ENCODE results near the gene CDH8. TPM values are rescaled to one million over a fixed set of nuclear protein-coding genes. Genes with fewer than 3 reads are reported as not detected.
A peak's percentile ranks its signal among the peaks of the same experiment; 100 is the strongest.

CDH8 gene
- total RNA-seq, 1 experiment from 2014 or later, result not detected

DNA sequence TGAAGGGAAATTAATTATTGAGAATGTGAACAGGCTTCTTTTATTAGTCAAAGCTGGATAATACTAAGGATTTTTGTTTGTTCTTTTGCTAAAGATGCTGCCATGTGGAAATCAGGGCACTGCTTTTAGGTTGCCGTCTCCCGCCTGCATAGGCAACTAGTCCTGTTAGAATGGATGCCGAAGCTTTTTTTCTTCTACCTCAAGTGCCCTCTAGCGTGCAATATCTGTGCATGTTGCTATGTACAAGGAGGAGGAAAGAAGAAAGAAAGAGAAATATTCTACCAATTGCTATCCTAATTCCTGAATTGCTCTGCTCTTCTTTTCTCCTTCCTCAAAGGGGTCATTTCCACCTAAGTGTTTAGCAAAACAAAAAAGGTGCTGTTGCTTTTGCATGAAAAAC is 5.2 kb upstream of the CDH8 start:
- H3F3A ChIP-seq (ENCODE audit: insufficient read depth, low read depth), result no peaks in the 10 kb centered on the region
- H4K20me1 ChIP-seq (ENCODE audit: insufficient read depth), result no peaks in the 10 kb centered on the region
- H3K27ac ChIP-seq, result no peak overlapping the region
- CTCF ChIA-PET, result no interaction called here
- H3K4me2 ChIP-seq, result no peak overlapping the region
- H3K4me3 ChIP-seq, result no peak overlapping the region
- BruUV-seq (replicated peaks), result no TSS peak
- POLR2A ChIA-PET (ENCODE audit: unreplicated experiment), result no interaction called here
- no peaks in the 10 kb centered on the region for H3K4me1 ChIP-seq (replicated peaks; ENCODE audit: insufficient read depth)
- no peaks in the 10 kb centered on the region for H3K36me3 ChIP-seq (ENCODE audit: low read depth)
- H3K79me2 ChIP-seq (ENCODE audit: low read depth), result no peaks in the 10 kb centered on the region
- H2AFZ ChIP-seq, result no peak overlapping the region
- peaks cover 6% of the 10 kb centered on the region; the same call in 1 of the 2 replicates for H3K27me3 ChIP-seq (ENCODE audit: insufficient read depth, low read depth)
- no peak for DNase-seq
- H3K9me3 ChIP-seq (ENCODE audit: insufficient read depth, low read depth), result no peaks in the 10 kb centered on the region
- intact Hi-C loops (cut with micrococcal nuclease; ENCODE audit: unreplicated experiment), result no loop called here
- TF ChIP-seq, protein P1, sequence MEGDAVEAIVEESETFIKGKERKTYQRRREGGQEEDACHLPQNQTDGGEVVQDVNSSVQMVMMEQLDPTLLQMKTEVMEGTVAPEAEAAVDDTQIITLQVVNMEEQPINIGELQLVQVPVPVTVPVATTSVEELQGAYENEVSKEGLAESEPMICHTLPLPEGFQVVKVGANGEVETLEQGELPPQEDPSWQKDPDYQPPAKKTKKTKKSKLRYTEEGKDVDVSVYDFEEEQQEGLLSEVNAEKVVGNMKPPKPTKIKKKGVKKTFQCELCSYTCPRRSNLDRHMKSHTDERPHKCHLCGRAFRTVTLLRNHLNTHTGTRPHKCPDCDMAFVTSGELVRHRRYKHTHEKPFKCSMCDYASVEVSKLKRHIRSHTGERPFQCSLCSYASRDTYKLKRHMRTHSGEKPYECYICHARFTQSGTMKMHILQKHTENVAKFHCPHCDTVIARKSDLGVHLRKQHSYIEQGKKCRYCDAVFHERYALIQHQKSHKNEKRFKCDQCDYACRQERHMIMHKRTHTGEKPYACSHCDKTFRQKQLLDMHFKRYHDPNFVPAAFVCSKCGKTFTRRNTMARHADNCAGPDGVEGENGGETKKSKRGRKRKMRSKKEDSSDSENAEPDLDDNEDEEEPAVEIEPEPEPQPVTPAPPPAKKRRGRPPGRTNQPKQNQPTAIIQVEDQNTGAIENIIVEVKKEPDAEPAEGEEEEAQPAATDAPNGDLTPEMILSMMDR (conservative IDR thresholded peaks at IDR 0.05), result peak; percentile 40
- TF ChIP-seq EZH2 (IDR thresholded peaks at IDR 0.05; ENCODE audit: low read depth), result no peak
- H3K9me2 ChIP-seq (ENCODE audit: insufficient read depth), result no peaks in the 10 kb centered on the region

GRCh38 chr16:62038646-62039045 is 2.4 kb upstream of the CDH8 start:
- Histone ChIP-seq H3K27ac (no peak overlapping the region), H3K4me2 (no peak overlapping the region), H4K20me1 (ENCODE audit: insufficient read depth) (no peaks in the 10 kb centered on the region), H2AFZ (no peak overlapping the region), H3K4me3 (no peak overlapping the region), H3K4me1 (replicated peaks; ENCODE audit: insufficient read depth) (no peaks in the 10 kb centered on the region), H3K36me3 (ENCODE audit: low read depth) (no peaks in the 10 kb centered on the region), H3K27me3 (ENCODE audit: insufficient read depth, low read depth) (peaks cover 19% of the 10 kb centered on the region; the same call in 1 of the 2 replicates), H3K79me2 (ENCODE audit: low read depth) (no peaks in the 10 kb centered on the region), H3K9me3 (ENCODE audit: insufficient read depth, low read depth) (no peaks in the 10 kb centered on the region), H3F3A (ENCODE audit: insufficient read depth, low read depth) (no peaks in the 10 kb centered on the region), H3K9me2 (ENCODE audit: insufficient read depth) (no peaks in the 10 kb centered on the region)
- no peak for TF ChIP-seq EZH2 (IDR thresholded peaks at IDR 0.05; ENCODE audit: low read depth)
- TF ChIP-seq, protein P1 (conservative IDR thresholded peaks at IDR 0.05), result no peak
- intact Hi-C loops (cut with micrococcal nuclease; ENCODE audit: unreplicated experiment), result no loop called here
- no peak for DNase-seq
- ChIA-PET CTCF (no interaction called here), POLR2A (ENCODE audit: unreplicated experiment) (no interaction called here)
- BruUV-seq (replicated peaks), result no TSS peak

- H3K79me2 ChIP-seq (ENCODE audit: low read depth), result no peaks in the 10 kb centered on the region
- TF ChIP-seq, protein P1 (conservative IDR thresholded peaks at IDR 0.05), result no peak
- no peak for TF ChIP-seq EZH2 (IDR thresholded peaks at IDR 0.05; ENCODE audit: low read depth)
- no peaks in the 10 kb centered on the region for H3F3A ChIP-seq (ENCODE audit: insufficient read depth, low read depth)
- no TSS peak for BruUV-seq (replicated peaks)
- peaks cover 19% of the 10 kb centered on the region; the same call in 1 of the 2 replicates for H3K27me3 ChIP-seq (ENCODE audit: insufficient read depth, low read depth)
- intact Hi-C loops (cut with micrococcal nuclease; ENCODE audit: unreplicated experiment), result no loop called here
- no peaks in the 10 kb centered on the region for H3K4me1 ChIP-seq (replicated peaks; ENCODE audit: insufficient read depth)
- no peak overlapping the region for H3K4me2 ChIP-seq
- no peak overlapping the region for H3K4me3 ChIP-seq
- ChIA-PET POLR2A (ENCODE audit: unreplicated experiment) (no interaction called here), CTCF (no interaction called here)
- no peak overlapping the region for H3K27ac ChIP-seq
- H4K20me1 ChIP-seq (ENCODE audit: insufficient read depth), result no peaks in the 10 kb centered on the region
- H3K36me3 ChIP-seq (ENCODE audit: low read depth), result no peaks in the 10 kb centered on the region
- H3K9me3 ChIP-seq (ENCODE audit: insufficient read depth, low read depth), result no peaks in the 10 kb centered on the region
- H2AFZ ChIP-seq, result no peak overlapping the region
- DNase-seq, result no peak
- no peaks in the 10 kb centered on the region for H3K9me2 ChIP-seq (ENCODE audit: insufficient read depth)
Observed at GRCh38 chr16:62038225-62038624, 2.0 kb upstream of the CDH8 start.
